ENCODE measurements around the gene CDC14B. TPM values are rescaled to one million over a fixed set of nuclear protein-coding genes. Genes with fewer than 3 reads are reported as not detected.

Gene CDC14B
- total and polyA plus RNA-seq, 7 donors = 0.87 to 10.7 (median 2.6) TPM

- Histone ChIP-seq H3K36me3 (ENCODE audit: insufficient read depth in 1 of 2, low read depth in 1 of 2) (peaks cover 0 to 12% of the 10 kb centered on the region in 2 donors), H3K4me1 (peaks cover 7% of the 10 kb centered on the region), H3K9me3 (no peaks in the 10 kb centered on the region), H3K4me3 (no peak overlapping the region), H3K27ac (no peak overlapping the region), H3K27me3 (ENCODE audit: insufficient read depth in 3 of 3, low read length in 2 of 3) (no peaks in the 10 kb centered on the region)
- intact Hi-C loops (cut with DNase I) = no loop called here
- DNase-seq = no peak
- 47 to 68% (median 58%) methylated on average over 4 of the region's 4 CpGs for WGBS, 3 donors
- no peak for ATAC-seq
- TF ChIP-seq CTCF (IDR thresholded peaks at IDR 0.05) = no peak
These were observed 55.4 kb downstream of the CDC14B start for GRCh38 chr9:96564217-96564616.

GRCh38 chr9:96559339-96559943 lies 60.2 kb downstream of the CDC14B start:
- H3K9me3 ChIP-seq = no peaks in the 10 kb centered on the region
- H3K4me3 ChIP-seq = no peak overlapping the region
- intact Hi-C loops (cut with DNase I) = no loop called here
- no peak for TF ChIP-seq CTCF (IDR thresholded peaks at IDR 0.05)
- H3K27ac ChIP-seq = no peak overlapping the region
- ATAC-seq (no peak), DNase-seq (no peak)
- no peaks in the 10 kb centered on the region for H3K4me1 ChIP-seq
- 78 to 84% (median 81%) methylated on average over 6 of the region's 6 CpGs for WGBS, 3 donors
- no peaks in the 10 kb centered on the region for H3K27me3 ChIP-seq (ENCODE audit: insufficient read depth in 3 of 3, low read length in 2 of 3)
- H3K36me3 ChIP-seq (ENCODE audit: insufficient read depth in 1 of 2, low read depth in 1 of 2) = peaks cover 0 to 12% of the 10 kb centered on the region in 2 donors

- H3K27ac ChIP-seq = no peak overlapping the region
- intact Hi-C loops (cut with DNase I) = no loop called here
- TF ChIP-seq CTCF (IDR thresholded peaks at IDR 0.05) = no peak
These were observed 61.7 kb downstream of the CDC14B start for GRCh38 chr9:96557921-96558320.

GRCh38 chr9:96556701-96557461 lies 62.8 kb downstream of the CDC14B start:
- Histone ChIP-seq H3K4me3 (no peak overlapping the region), H3K9me3 (no peaks in the 10 kb centered on the region), H3K36me3 (ENCODE audit: insufficient read depth in 1 of 2, low read depth in 1 of 2) (peaks cover 0 to 2% of the 10 kb centered on the region in 2 donors), H3K4me1 (no peaks in the 10 kb centered on the region), H3K27ac (peak overlapping the region; percentile 48), H3K27me3 (ENCODE audit: insufficient read depth in 3 of 3, low read length in 2 of 3) (no peaks in the 10 kb centered on the region)
- ATAC-seq = peak; percentile 33 to 46 (median 41)
- intact Hi-C loops (cut with DNase I) = no loop called here
- DNase-seq = peak; percentile 24 to 58
- no peak for TF ChIP-seq CTCF (IDR thresholded peaks at IDR 0.05)
- 64 to 84% (median 69%) methylated on average over 15 of the region's 15 CpGs for WGBS, 3 donors

More at GRCh38 chr9:96557921-96558320, 61.7 kb downstream of the CDC14B start:
- Histone ChIP-seq H3K4me3 (no peak overlapping the region), H3K27me3 (ENCODE audit: insufficient read depth in 3 of 3, low read length in 2 of 3) (no peaks in the 10 kb centered on the region), H3K36me3 (ENCODE audit: insufficient read depth in 1 of 2, low read depth in 1 of 2) (peaks cover 0 to 10% of the 10 kb centered on the region in 2 donors), H3K4me1 (no peaks in the 10 kb centered on the region), H3K9me3 (no peaks in the 10 kb centered on the region)
- ATAC-seq = no peak
- no peak for DNase-seq
- 92 to 97% (median 97%) methylated on average over 1 of the region's 1 CpG for WGBS, 3 donors
